Esophagus squamous epithelium (tissue), 5 donors: ENCODE data around the gene ATP8A2. TPM values are rescaled to one million over a fixed set of nuclear protein-coding genes. Genes with fewer than 3 reads are reported as not detected.

Source experiments
- DNase-seq: peaks from one replicate; lab custom pipeline; 2025; lab: John Stamatoyannopoulos, UW
- H3K27ac ChIP-seq, 4 donors: fragments of 200-600 bp; sonication (generic); one replicate each; pipeline ENCODE4 v1.5.1; 2016 to 2019; ENCODE audit warnings: mild to moderate bottlenecking in 1 of 4
- H3K27me3 ChIP-seq, 4 donors: fragments of 200-600 bp; sonication (generic); 1 replicate in 3 of 4; 2 replicates in 1 of 4; pipeline versions ENCODE4 v1.5.1 to v1.6.0; 2017 to 2021; ENCODE audit warnings: antibody characterized with exemption in 1 of 4
- H3K36me3 ChIP-seq, 3 donors: fragments of 200-600 bp; sonication (generic); one replicate each; pipeline ENCODE4 v1.5.1; 2016 to 2019
- H3K4me1 ChIP-seq, 3 donors: fragments of 200-600 bp; sonication (generic); one replicate each; pipeline ENCODE4 v1.5.1; 2017 to 2019
- H3K4me3 ChIP-seq, 4 donors: fragments of 200-600 bp; sonication (generic); 1 replicate in 3 of 4; 2 replicates in 1 of 4; pipeline ENCODE4 v1.5.1; 2016 to 2019; ENCODE audit warnings: mild to moderate bottlenecking in 2 of 4, moderate library complexity in 1 of 4
- H3K9me3 ChIP-seq, 3 donors: fragments of 200-600 bp; sonication (generic); one replicate each; pipeline ENCODE4 v1.5.1; 2016 to 2019
- POLR2A ChIP-seq, 4 donors: fragments of 450-650 bp; IDR thresholded peaks; one replicate each; pipeline ENCODE4 v1.6.1; 2017; ENCODE audit warnings: antibody characterized with exemption in 4 of 4, mild to moderate bottlenecking in 4 of 4, moderate library complexity in 3 of 4
- WGBS, 2 donors: methylation state at CpG; one replicate each; pipeline ENCODE4 v1.1.5; 2018; 5-methylcytosine and 5-hydroxymethylcytosine counted together
- intact Hi-C: fragments of 100-400 bp; cut with DNase I; formaldehyde crosslinking; loops from one replicate; pipeline ENCODE4 v1.15.0; 2022
- total RNA-seq, 4 donors: library from RNA; depleted of rRNA; stranded (reverse); fragments of >200 nt; gene quantifications; one replicate each; pipeline ENCODE4 v1.1.0, GENCODE V29; 2016
- TF ChIP-seq, protein P1 (sequence below), 6 experiments: fragments of 450-650 bp in 4 of 6; fragments of 200-600 bp in 2 of 6; sonication (generic) in 2 of 6; IDR thresholded peaks; one replicate each; pipeline ENCODE4 v1.5.1; 2016 to 2019; ENCODE audit warnings: antibody characterized with exemption in 6 of 6, mild to moderate bottlenecking in 4 of 6, moderate library complexity in 4 of 6
- donor health status: DM: yes; HTN: yes; CAD: no.

ATP8A2 gene
- total RNA-seq, 4 donors from 2014 or later: not detected

DNA sequence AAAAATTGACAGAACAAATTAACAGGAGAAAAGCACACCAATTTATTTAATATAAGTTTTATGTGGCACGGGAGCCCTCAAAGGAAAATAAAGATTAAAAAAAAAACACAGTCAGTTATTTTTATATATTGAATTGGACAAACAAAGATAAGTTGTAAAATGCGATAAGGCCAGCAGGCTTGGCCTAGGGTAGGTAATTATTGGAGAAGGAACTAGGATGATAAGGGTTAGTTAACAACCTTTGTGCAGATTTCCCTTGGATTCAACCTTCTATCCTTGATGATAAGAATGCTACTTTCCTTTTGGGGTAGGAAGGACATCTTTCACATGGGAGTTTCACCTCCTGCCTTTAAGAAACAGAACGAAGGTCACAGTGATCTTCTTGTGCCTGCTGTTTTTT, 427.2 kb downstream of the ATP8A2 start:
- no peak for TF ChIP-seq POLR2A (IDR thresholded peaks at IDR 0.05)
- TF ChIP-seq, protein P1, sequence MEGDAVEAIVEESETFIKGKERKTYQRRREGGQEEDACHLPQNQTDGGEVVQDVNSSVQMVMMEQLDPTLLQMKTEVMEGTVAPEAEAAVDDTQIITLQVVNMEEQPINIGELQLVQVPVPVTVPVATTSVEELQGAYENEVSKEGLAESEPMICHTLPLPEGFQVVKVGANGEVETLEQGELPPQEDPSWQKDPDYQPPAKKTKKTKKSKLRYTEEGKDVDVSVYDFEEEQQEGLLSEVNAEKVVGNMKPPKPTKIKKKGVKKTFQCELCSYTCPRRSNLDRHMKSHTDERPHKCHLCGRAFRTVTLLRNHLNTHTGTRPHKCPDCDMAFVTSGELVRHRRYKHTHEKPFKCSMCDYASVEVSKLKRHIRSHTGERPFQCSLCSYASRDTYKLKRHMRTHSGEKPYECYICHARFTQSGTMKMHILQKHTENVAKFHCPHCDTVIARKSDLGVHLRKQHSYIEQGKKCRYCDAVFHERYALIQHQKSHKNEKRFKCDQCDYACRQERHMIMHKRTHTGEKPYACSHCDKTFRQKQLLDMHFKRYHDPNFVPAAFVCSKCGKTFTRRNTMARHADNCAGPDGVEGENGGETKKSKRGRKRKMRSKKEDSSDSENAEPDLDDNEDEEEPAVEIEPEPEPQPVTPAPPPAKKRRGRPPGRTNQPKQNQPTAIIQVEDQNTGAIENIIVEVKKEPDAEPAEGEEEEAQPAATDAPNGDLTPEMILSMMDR (IDR thresholded peaks at IDR 0.05): no peak
- Histone ChIP-seq H3K9me3 (no peaks in the 10 kb centered on the region), H3K27ac (no peak overlapping the region), H3K4me3 (no peak overlapping the region), H3K27me3 (peaks cover 0 to 8% (median 0%) of the 10 kb centered on the region in 4 donors), H3K4me1 (no peaks in the 10 kb centered on the region), H3K36me3 (no peaks in the 10 kb centered on the region)
- DNase-seq: no peak
- intact Hi-C loops: no loop called here
- 66 to 78% methylated on average over 3 of the region's 3 CpGs for WGBS, 2 donors

DNA sequence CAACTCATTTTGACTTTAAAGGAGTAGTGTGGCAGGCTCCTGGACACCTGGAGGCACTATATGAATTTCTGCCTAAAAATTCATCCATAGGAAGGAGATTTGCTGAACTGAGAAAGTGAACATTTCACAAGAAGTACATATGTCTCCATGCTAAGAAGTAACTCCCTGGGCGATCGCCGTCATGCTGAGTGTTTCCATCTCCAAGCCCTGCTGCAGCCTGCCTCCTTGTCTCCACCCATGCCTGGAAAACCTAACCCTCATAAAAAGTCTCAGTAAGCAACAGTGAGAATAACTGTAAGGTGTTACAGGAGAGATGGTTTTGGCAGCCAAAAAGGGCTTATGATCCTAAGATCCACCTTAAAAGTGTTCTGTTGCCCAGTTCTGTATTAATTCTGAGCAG, 428.7 kb downstream of the ATP8A2 start:
- TF ChIP-seq, protein P1 (IDR thresholded peaks at IDR 0.05): no peak
- TF ChIP-seq POLR2A (IDR thresholded peaks at IDR 0.05): no peak
- 82 to 93% methylated on average over 3 of the region's 3 CpGs for WGBS, 2 donors
- Histone ChIP-seq H3K27ac (no peak overlapping the region), H3K9me3 (no peaks in the 10 kb centered on the region), H3K4me3 (no peak overlapping the region), H3K27me3 (peaks cover 0 to 8% (median 0%) of the 10 kb centered on the region in 4 donors), H3K36me3 (no peaks in the 10 kb centered on the region), H3K4me1 (no peaks in the 10 kb centered on the region)
- no peak for DNase-seq
- intact Hi-C loops: no loop called here

DNA sequence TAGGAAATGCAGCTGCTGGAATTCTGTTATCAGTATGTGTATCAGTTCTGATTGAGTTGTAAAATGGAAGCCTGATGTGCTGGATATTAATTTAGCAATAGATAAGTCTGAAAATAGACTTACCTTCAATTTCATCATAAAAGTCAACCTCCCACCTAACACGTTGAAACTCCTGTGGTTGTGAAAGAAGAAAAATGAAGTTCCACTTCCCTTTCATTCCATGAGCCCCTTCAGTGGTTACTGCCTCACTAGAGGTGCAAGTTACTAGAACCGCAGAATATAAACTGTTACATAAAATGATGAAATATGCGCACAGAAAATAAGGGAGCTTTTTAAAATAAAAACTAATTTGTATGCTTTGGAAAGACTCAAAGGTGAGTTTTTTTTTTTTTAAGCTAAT, 430.8 kb downstream of the ATP8A2 start:
- Histone ChIP-seq H3K27ac (no peak overlapping the region), H3K4me1 (no peaks in the 10 kb centered on the region), H3K4me3 (no peak overlapping the region), H3K9me3 (no peaks in the 10 kb centered on the region), H3K27me3 (peaks cover 0 to 13% (median 0%) of the 10 kb centered on the region in 4 donors), H3K36me3 (no peaks in the 10 kb centered on the region)
- no peak for DNase-seq
- intact Hi-C loops: no loop called here
- 56 to 69% methylated on average over 3 of the region's 3 CpGs for WGBS, 2 donors
- TF ChIP-seq, protein P1 (IDR thresholded peaks at IDR 0.05): no peak
- TF ChIP-seq POLR2A (IDR thresholded peaks at IDR 0.05): no peak

DNA sequence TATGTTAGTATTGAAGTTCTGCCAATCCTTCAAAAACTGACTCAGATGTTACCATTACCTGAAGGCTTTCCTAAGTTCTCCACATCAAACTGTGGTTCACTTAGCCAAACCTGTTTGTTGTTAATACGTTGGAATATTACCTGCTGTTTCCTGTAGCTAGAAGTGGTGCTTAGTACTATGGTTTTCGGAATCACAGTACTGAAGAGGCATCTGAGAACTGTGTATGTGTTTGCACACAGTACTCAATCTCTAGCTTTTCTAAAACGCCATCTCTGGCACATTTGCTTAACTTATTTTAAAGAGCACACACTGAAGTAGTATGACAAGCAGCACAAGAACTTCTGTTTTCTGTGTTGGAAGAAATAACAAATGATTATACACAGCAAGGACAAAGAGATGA, 431.9 kb downstream of the ATP8A2 start:
- H3K4me3 ChIP-seq: no peak overlapping the region
- no peak for DNase-seq
- 50 to 64% methylated on average over 3 of the region's 3 CpGs for WGBS, 2 donors
- no peaks in the 10 kb centered on the region for H3K9me3 ChIP-seq
- H3K36me3 ChIP-seq: no peaks in the 10 kb centered on the region
- no peak overlapping the region for H3K27ac ChIP-seq
- peaks cover 0 to 13% (median 0%) of the 10 kb centered on the region in 4 donors for H3K27me3 ChIP-seq
- intact Hi-C loops: no loop called here
- H3K4me1 ChIP-seq: no peaks in the 10 kb centered on the region
- TF ChIP-seq POLR2A (IDR thresholded peaks at IDR 0.05): no peak
- TF ChIP-seq, protein P1 (IDR thresholded peaks at IDR 0.05): no peak

DNA sequence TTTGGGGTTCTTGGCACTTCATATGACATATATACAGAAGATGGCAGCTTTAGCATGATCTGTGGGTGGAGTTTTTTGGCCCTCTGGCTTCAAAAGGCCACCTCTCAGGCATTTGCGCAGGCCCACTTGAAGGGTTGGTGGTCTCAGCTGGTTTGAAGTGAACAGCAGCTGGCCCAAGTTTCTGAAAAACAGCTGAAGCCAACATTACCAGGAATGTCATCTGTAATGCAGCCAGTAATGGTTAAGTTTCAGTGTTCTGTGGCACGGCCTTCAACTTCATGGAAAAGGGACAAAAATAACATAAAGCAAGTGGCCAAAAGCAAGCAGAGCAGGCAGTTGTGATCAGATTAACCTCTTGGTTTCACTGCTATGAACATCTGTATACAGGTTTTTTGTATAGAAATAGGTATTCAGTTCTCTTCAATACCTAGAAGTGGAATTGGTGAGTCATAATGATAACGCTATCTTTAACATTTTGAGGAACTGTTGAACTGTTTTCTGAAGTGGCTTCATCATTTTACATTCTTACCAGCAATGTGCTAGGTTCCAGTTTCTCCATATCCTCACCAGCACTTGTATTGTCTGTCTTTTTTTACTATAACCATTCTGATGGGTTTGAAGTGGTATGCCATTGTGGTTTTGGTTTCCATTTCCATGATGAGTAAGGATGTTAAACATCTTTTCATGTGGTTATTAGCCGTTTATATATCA, 434.6 kb downstream of the ATP8A2 start:
- Histone ChIP-seq H3K4me3 (no peak overlapping the region), H3K9me3 (no peaks in the 10 kb centered on the region), H3K36me3 (no peaks in the 10 kb centered on the region), H3K4me1 (no peaks in the 10 kb centered on the region), H3K27ac (no peak overlapping the region), H3K27me3 (peaks cover 0 to 4% (median 0%) of the 10 kb centered on the region in 4 donors)
- intact Hi-C loops: no loop called here
- TF ChIP-seq POLR2A (IDR thresholded peaks at IDR 0.05): no peak
- 51 to 69% methylated on average over 3 to 4 of the region's 4 CpGs for WGBS, 2 donors
- DNase-seq: no peak
